ENCODE measurements around the gene ARFRP1. TPM values are rescaled to one million over a fixed set of nuclear protein-coding genes. Genes with fewer than 3 reads are reported as not detected.

The ARFRP1 gene
- total RNA-seq, 1 experiment from 2014 or later: 65.4 TPM

GRCh38 chr20:63740627-63741353, 33.0 kb upstream of the ARFRP1 start:
- intact Hi-C loops (cut with micrococcal nuclease): no loop called here
- TF ChIP-seq CTCF (IDR thresholded peaks at IDR 0.05; ENCODE audit: unreplicated experiment): no peak
- Mint-ChIP-seq H3K27me3 (ENCODE audit: insufficient read depth, unreplicated experiment) (no peaks in the 10 kb centered on the region), H3K4me3 (ENCODE audit: unreplicated experiment) (peak overlapping the region; percentile 74), H3K27ac (ENCODE audit: low read depth, unreplicated experiment) (peak overlapping the region; percentile 27), H3K36me3 (ENCODE audit: insufficient read depth, unreplicated experiment) (peaks cover 32% of the 10 kb centered on the region), H3K4me1 (ENCODE audit: insufficient read depth, unreplicated experiment) (no peaks in the 10 kb centered on the region), H3K9me3 (ENCODE audit: unreplicated experiment) (no peaks in the 10 kb centered on the region)
- ChIA-PET POLR2A (interaction anchor here (0.6 to 3.6 kb wide), 30 partner anchors 10 to 241 kb away, joined by 3 to 79 read pairs (median 6); partner anchors contain the start of genes ARFRP1, DNAJC5, GMEB2 and PPDPF), CTCF (interaction anchor here (0.5 to 1.8 kb wide), 14 partner anchors 11 to 314 kb away, joined by 3 to 9 read pairs (median 4); partner anchors contain the start of genes ARFRP1, PRPF6, PTK6 and ZGPAT)
- peak; percentile 94 for DNase-seq (ENCODE audit: unreplicated experiment)
- no TSS peak for BruUV-seq (replicated peaks)

GRCh38 chr20:63740070-63740626, 32.4 kb upstream of the ARFRP1 start:
- POLR2A ChIA-PET: interaction anchor here (0.6 to 3.6 kb wide), 22 partner anchors 10 to 240 kb away, joined by 3 to 79 read pairs (median 8); partner anchors contain the start of genes ARFRP1, DNAJC5, GMEB2 and PPDPF
- Mint-ChIP-seq H3K27me3 (ENCODE audit: insufficient read depth, unreplicated experiment) (no peaks in the 10 kb centered on the region), H3K27ac (ENCODE audit: low read depth, unreplicated experiment) (no peak overlapping the region), H3K36me3 (ENCODE audit: insufficient read depth, unreplicated experiment) (peaks cover 33% of the 10 kb centered on the region), H3K4me3 (ENCODE audit: unreplicated experiment) (peak overlapping the region; percentile 74), H3K9me3 (ENCODE audit: unreplicated experiment) (no peaks in the 10 kb centered on the region), H3K4me1 (ENCODE audit: insufficient read depth, unreplicated experiment) (no peaks in the 10 kb centered on the region)
- no peak for DNase-seq (ENCODE audit: unreplicated experiment)
- CTCF ChIA-PET: interaction anchor here (0.6 to 1.8 kb wide), 7 partner anchors 11 to 315 kb away, joined by 4 to 9 read pairs (median 5); partner anchors contain the start of genes ARFRP1 and ZGPAT
- intact Hi-C loops (cut with micrococcal nuclease): no loop called here
- no TSS peak for BruUV-seq (replicated peaks)
- no peak for TF ChIP-seq CTCF (IDR thresholded peaks at IDR 0.05; ENCODE audit: unreplicated experiment)

GRCh38 chr20:63739130-63740069, 31.6 kb upstream of the ARFRP1 start, which contains the start of gene SLC2A4RG:
TSS of gene SLC2A4RG (plus strand) at chr20:63739776. CDS start at chr20:63739913, 137 bp downstream.
- POLR2A ChIA-PET: interaction anchor here (0.6 to 3.6 kb wide), 9 partner anchors 14 to 229 kb away, joined by 3 to 79 read pairs (median 5); partner anchors contain the start of genes ARFRP1, RTEL1, TPD52L2 and ZGPAT
- intact Hi-C loops (cut with micrococcal nuclease): no loop called here
- CTCF ChIA-PET: interaction anchor here (0.6 kb wide), 1 partner anchor 82 kb away, joined by 6 read pairs; no protein-coding TSS in a partner anchor
- H3K9me3 Mint-ChIP-seq (ENCODE audit: unreplicated experiment): no peaks in the 10 kb centered on the region
- H3K4me1 Mint-ChIP-seq (ENCODE audit: insufficient read depth, unreplicated experiment): no peaks in the 10 kb centered on the region
- peak; percentile 76 for DNase-seq (ENCODE audit: unreplicated experiment)
- H3K27me3 Mint-ChIP-seq (ENCODE audit: insufficient read depth, unreplicated experiment): no peaks in the 10 kb centered on the region
- H3K36me3 Mint-ChIP-seq (ENCODE audit: insufficient read depth, unreplicated experiment): peaks cover 36% of the 10 kb centered on the region
- H3K27ac Mint-ChIP-seq (ENCODE audit: low read depth, unreplicated experiment): no peak within 1 kb of the TSS
- peak within 1 kb of the TSS; percentile 74 for H3K4me3 Mint-ChIP-seq (ENCODE audit: unreplicated experiment)
- BruUV-seq (replicated peaks): no TSS peak
- no peak for TF ChIP-seq CTCF (IDR thresholded peaks at IDR 0.05; ENCODE audit: unreplicated experiment)

Measured in MCF 10A (cell line).